Fibroblast of lung (primary cell): Measurements from ENCODE around the gene TNIK.

Experiments
- EZH2 ChIP-seq: IDR thresholded peaks from 2 replicates; pipeline ENCODE4 v1.5.1; 2012; ENCODE audit warnings: low read length, control low read depth, mild to moderate bottlenecking; ENCODE audit errors: missing control alignments
- TF ChIP-seq, protein P1 (sequence below), 2 donors: IDR thresholded peaks in 1 of 2; conservative IDR thresholded peaks in 1 of 2; 1 replicate in 1 of 2; 2 replicates in 1 of 2; pipeline ENCODE4 v1.5.1; 2011 to 2012; ENCODE audit warnings: low read length in 2 of 2, control low read depth in 1 of 2, inconsistent platforms in 1 of 2, low read depth in 1 of 2, mild to moderate bottlenecking in 1 of 2

DNA sequence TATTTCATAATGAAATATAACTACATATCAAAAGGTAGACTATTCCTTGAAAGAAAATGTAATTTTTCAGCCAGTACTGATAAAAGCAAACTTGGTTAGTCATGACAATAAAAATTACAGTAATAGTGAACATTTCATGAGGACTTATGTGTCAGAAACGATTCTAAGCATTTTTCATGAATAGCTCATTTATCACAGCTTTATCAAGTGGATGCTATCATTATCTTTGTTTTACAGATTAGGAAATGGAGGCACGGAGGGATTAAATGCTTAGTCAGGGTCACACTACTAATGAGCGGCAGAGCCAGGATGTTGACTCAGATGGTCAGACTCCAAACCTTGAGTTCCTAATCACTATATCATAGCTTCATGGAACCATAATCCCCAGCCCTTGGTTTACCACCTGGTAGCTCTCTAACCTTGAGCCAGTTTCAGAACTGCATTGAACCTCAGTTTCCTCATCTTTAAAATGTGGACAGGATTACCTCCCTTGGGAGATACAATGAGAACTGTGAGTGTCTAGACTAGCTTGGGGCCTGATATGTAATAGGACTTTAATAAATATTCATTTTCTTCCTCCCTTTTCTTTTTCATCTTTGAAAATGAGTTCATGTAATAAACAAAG is 85.4 kb downstream of the TNIK start:
- no peak for TF ChIP-seq EZH2
- TF ChIP-seq, protein P1, sequence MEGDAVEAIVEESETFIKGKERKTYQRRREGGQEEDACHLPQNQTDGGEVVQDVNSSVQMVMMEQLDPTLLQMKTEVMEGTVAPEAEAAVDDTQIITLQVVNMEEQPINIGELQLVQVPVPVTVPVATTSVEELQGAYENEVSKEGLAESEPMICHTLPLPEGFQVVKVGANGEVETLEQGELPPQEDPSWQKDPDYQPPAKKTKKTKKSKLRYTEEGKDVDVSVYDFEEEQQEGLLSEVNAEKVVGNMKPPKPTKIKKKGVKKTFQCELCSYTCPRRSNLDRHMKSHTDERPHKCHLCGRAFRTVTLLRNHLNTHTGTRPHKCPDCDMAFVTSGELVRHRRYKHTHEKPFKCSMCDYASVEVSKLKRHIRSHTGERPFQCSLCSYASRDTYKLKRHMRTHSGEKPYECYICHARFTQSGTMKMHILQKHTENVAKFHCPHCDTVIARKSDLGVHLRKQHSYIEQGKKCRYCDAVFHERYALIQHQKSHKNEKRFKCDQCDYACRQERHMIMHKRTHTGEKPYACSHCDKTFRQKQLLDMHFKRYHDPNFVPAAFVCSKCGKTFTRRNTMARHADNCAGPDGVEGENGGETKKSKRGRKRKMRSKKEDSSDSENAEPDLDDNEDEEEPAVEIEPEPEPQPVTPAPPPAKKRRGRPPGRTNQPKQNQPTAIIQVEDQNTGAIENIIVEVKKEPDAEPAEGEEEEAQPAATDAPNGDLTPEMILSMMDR (conservative IDR thresholded peaks at IDR 0.05 in 1 of 2, IDR thresholded peaks at IDR 0.05 in 1 of 2; ENCODE audit: low read depth in 1 of 2, low read length in 2 of 2), result no peak
